Stimulated activated CD8-positive, alpha-beta memory T cell treated with anti-CD3 and anti-CD28 coated beads, Interleukin-15, amount 100 ng/mL, for 4 hours (primary cell): Measurements from ENCODE around the gene RPS4Y1.
"Not testable (repeated sequence)": the region's sequence is repeated elsewhere in the genome, so short reads cannot be mapped to it uniquely, and the experiment has no call there.

Source experiments
- DNase-seq, 2 donors: peaks; one replicate each; pipeline ENCODE4 v3.0.0-alpha.2; 2020; ENCODE audit warnings: low read depth in 2 of 2

Gene RPS4Y1

DNA sequence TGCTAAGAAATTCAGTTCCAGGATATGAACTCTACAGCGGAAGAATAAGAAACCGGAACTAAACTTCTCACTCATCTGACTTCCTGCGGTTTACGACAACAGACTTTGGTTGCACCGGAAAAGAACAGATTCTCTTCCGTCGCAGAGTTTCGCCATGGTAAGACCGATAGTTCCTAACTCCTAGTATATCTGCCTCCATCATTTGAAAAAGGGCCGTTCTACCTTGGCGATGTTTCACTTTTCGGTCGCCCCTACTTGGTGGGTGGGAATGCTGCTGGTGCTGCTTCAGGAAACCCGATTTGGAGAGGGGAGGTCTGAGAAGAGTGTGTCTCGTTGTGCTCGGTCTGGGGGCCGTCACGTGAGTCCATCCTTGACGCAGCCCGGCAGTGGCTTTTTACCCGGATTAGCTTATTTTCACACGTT lies at the start of gene RPS4Y1:
Gene RPS4Y1 (plus strand): TSS at position 132 of the 423 bp plus-strand sequence. CDS start 23 bp downstream, at position 155.
- DNase-seq: peak in 1 of 2 donors; percentile 12

GRCh38 chrY:2796977-2797523 lies 44.4 kb upstream of the RPS4Y1 start:
- DNase-seq: no peak

DNA sequence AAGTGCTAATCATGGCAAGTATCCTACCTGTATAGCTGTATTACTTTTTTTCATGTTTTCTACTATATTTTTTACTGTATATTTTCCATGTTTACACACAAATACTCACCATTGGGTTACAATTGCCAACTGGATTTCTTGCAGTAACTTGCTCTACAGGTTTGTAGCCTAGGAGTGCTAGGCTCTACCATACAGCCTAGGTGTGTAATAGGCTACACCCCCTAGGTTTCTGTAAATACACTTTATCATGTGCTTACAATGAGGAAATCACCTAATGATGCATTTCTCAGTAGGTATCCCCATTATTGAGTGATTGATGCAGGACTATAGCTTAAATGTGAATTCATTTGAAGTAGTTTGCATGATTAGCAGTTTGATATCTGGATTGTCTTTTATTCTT lies 43.4 kb upstream of the RPS4Y1 start:
- DNase-seq: no peak

GRCh38 chrY:2800246-2800645 lies 41.2 kb upstream of the RPS4Y1 start:
- no peak for DNase-seq

- not testable (repeated sequence) for DNase-seq
These were observed 24.1 kb upstream of the RPS4Y1 start for GRCh38 chrY:2817146-2817896.

DNA sequence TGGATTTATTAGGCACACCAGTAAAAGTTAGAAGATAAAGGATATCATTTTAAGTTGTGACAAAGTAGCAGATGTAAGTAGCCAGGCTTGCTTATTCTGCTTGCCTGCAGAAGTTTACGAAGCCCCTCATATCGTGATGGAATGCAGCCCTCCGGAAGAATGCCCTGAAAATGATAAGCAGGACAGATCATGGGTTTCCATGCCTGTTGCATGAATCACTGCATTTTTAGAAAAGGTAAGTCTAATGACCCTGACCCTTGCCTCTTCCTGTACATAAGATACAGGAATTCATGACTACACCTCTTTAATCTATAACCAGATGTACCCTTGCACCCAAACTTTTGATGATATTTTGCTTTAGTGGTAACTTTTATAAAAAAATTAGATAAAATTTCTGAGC lies 16.9 kb upstream of the RPS4Y1 start:
- no peak for DNase-seq

DNA sequence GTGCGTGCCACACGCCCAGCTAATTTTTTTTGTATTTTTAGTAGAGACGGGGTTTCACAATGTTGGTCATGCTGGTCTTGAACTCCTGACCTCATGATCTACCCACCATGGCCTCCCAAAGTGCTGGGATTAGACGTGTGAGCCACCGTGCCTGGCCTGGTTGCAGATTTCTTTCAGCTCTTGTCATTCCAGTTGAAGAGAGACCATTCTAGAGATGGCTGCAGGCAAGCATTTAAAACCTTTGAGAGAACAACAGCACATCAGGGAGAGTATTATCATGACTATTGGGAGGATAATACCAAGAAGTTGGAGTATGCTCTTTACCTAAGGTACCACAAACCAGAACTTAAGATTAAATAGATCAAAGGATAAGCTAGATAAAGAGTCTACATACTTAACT lies 12.9 kb upstream of the RPS4Y1 start:
- DNase-seq: no peak

DNA sequence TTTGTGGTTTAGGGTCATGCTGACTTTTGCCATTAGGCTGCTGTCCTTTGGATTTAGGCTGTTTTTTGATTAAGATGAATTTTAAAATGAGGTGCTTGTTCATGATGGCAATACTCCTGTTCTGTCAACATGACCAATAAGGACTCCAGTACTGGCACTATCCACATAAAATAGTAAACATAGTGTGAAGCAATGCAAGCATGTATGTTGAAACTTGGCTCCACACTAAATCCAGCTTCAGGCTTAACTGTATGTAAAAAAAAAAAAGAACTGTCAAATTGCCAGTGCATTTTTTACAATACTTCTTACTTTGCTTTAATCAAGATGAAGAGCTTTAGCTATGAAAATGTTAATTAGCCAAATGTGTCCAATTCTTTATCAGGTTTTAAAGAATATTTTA lies 6.2 kb upstream of the RPS4Y1 start:
- no peak for DNase-seq

GRCh38 chrY:2837078-2837477 lies 4.3 kb upstream of the RPS4Y1 start:
- no peak for DNase-seq

GRCh38 chrY:2837932-2838331 lies 3.5 kb upstream of the RPS4Y1 start:
- no peak for DNase-seq

- no peak for DNase-seq
These were observed 5.4 kb downstream of the RPS4Y1 start for GRCh38 chrY:2846791-2847190.

DNA sequence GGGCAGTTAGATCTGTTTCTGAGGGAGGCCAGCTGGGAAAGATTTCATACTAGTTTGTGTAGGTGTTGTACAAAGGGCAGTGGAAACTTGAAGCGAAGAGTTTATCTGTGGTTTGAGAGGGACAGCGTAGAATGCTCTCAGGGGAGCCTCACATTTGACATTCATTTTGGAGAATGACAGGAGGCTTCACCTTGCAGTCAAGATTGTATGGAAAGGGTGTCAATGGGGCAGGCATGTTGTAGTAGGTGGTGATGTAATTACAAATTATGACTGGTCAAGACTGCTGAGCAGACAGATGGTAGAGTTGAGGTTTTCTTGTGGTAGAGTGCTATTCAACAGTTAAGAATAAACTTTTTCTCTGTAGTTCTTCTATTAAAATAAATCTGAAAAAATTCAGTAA lies 7.0 kb downstream of the RPS4Y1 start:
- no peak for DNase-seq

DNA sequence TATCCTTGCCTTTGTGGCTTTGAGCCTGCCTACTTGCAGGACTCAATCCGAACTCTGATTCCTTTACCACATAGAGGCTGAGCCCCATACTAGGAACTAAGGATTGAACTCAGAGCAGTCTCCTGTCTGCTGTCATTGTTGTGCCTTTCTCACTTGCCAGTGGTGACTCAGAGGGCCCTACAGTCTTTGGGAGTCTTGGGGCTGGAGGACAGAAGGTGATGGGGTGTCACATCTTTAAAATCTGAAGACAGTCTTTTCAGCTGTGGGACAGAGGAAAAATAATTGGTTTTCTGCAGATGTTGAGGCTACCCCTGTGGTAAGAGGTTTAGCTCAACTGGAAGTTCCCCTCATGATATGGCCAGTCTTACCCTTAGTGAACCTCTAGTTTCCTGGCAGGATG lies 8.0 kb downstream of the RPS4Y1 start:
- DNase-seq: no peak

DNA sequence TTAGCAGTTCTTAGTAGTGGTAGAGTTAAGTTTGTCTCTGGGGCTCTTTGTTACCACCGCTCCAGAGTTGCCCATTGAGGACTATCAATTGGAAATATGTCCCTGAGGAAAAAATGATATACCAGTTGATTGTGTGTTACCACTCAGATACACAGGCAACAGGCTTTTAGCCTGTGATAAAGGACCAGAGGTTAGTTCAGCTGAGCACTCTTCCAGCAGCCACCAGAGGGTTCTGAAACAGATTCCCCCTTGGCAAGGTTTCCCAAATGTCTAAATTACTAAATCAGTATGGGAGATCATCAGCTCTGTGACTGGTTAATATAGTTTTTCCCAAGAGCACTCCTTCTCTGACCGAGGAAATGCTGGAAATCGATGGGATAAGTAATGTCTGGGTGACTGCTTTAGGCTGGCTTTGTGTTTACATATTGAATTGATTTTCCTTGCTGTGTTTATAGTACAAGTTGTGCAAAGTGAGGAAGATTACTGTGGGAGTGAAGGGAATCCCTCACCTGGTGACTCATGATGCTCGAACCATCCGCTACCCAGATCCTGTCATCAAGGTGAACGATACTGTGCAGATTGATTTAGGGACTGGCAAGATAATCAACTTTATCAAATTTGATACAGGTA lies 12.9 kb downstream of the RPS4Y1 start:
- DNase-seq: no peak

GRCh38 chrY:2857068-2857467 lies 15.7 kb downstream of the RPS4Y1 start:
- DNase-seq: no peak

DNA sequence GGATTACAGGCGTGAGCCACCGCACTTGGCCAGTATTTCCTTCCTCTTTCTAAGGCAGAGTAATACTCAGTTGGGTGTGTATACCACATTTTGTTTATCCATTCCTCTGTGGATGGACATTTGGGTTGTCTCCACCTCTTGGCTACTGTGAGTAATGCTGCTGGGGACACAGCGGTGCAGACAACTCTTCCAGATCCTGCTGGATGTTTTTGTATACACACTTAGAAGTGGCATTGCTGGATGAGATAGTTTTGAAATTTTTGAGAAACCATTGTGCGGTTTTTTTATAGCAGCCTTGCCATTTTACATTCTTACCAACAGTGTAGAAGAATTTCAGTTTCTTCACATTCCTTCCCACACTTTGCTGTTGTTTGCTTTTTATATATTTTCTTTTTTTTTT lies 16.3 kb downstream of the RPS4Y1 start:
- no peak for DNase-seq

GRCh38 chrY:2859782-2860181 lies 18.4 kb downstream of the RPS4Y1 start:
- DNase-seq: no peak

- DNase-seq: no peak
These were observed 19.1 kb downstream of the RPS4Y1 start for GRCh38 chrY:2860511-2860910.

GRCh38 chrY:2866581-2866980 lies 25.2 kb downstream of the RPS4Y1 start:
- DNase-seq: no peak

DNA sequence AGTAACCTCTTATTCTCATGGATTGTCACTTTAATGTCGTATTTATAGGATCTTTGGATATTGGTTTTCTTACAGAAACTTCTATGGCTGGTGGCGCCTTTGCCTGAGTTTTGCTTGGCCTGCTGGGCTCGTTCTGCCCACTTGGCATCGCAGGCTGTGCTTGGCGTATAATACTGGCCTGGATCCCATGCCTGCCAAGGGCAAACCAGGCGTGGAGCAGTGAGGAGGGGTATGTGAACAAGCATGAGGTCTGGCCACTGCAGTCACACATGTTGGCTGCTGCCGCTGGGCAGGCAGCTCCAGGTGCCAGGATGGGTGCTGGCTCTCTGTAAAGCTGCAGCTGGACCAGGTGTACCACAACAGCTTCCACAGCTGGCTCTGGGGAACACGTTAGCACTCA lies 26.1 kb downstream of the RPS4Y1 start:
- no peak for DNase-seq

- DNase-seq: no peak
These were observed 26.7 kb downstream of the RPS4Y1 start for GRCh38 chrY:2868035-2868607.

- DNase-seq: not testable (repeated sequence)
These were observed 30.8 kb downstream of the RPS4Y1 start for GRCh38 chrY:2872234-2872633.

GRCh38 chrY:2874211-2874610 lies 32.8 kb downstream of the RPS4Y1 start:
- DNase-seq: no peak
